ENCODE results near the gene CEBPG.

Gene CEBPG

GRCh38 chr19:33407140-33407551 lies 33.6 kb downstream of the CEBPG start:
- DNase-seq (ENCODE audit: low read depth), result no peak

GRCh38 chr19:33407716-33408115 lies 34.2 kb downstream of the CEBPG start:
- no peak for DNase-seq (ENCODE audit: low read depth)

GRCh38 chr19:33408116-33408515 lies 34.6 kb downstream of the CEBPG start:
- no peak for DNase-seq (ENCODE audit: low read depth)

- no peak for DNase-seq (ENCODE audit: low read depth)
These were observed 35.3 kb downstream of the CEBPG start for GRCh38 chr19:33408538-33409434.

GRCh38 chr19:33409906-33410685 lies 36.6 kb downstream of the CEBPG start:
- DNase-seq (ENCODE audit: low read depth), result no peak

- no peak for DNase-seq (ENCODE audit: low read depth)
These were observed 37.4 kb downstream of the CEBPG start for GRCh38 chr19:33410915-33411401.

GRCh38 chr19:33411621-33412180 lies 38.2 kb downstream of the CEBPG start:
- DNase-seq (ENCODE audit: low read depth), result no peak

- no peak for DNase-seq (ENCODE audit: low read depth)
These were observed 39.3 kb downstream of the CEBPG start for GRCh38 chr19:33412601-33413425.

GRCh38 chr19:33413426-33413725 lies 39.9 kb downstream of the CEBPG start:
- no peak for DNase-seq (ENCODE audit: low read depth)

GRCh38 chr19:33413868-33414666 lies 40.6 kb downstream of the CEBPG start:
- DNase-seq (ENCODE audit: low read depth), result no peak

GRCh38 chr19:33414667-33415605 lies 41.4 kb downstream of the CEBPG start:
- DNase-seq (ENCODE audit: low read depth), result no peak

GRCh38 chr19:33416307-33417215 lies 43.1 kb downstream of the CEBPG start:
- DNase-seq (ENCODE audit: low read depth), result no peak

- DNase-seq (ENCODE audit: low read depth), result no peak
These were observed 44.2 kb downstream of the CEBPG start for GRCh38 chr19:33417751-33418150.

- DNase-seq (ENCODE audit: low read depth), result no peak
These were observed 45.0 kb downstream of the CEBPG start for GRCh38 chr19:33418461-33418860.

- DNase-seq (ENCODE audit: low read depth), result no peak
These were observed 45.6 kb downstream of the CEBPG start for GRCh38 chr19:33418871-33419787.

GRCh38 chr19:33419788-33420130 lies 46.2 kb downstream of the CEBPG start:
- DNase-seq (ENCODE audit: low read depth), result no peak

- no peak for DNase-seq (ENCODE audit: low read depth)
These were observed 47.3 kb downstream of the CEBPG start for GRCh38 chr19:33420821-33421220.

- no peak for DNase-seq (ENCODE audit: low read depth)
These were observed 47.9 kb downstream of the CEBPG start for GRCh38 chr19:33421368-33421767.

Data from stromal cell of bone marrow (primary cell).